ENCODE measurements around the gene MAU2. TPM values are rescaled to one million over a fixed set of nuclear protein-coding genes. Genes with fewer than 3 reads are reported as not detected.

Gene MAU2
- total and polyA plus RNA-seq, 7 experiments from 2014 or later, result 16.5 to 170 (median 136) TPM

GRCh38 chr19:19294914-19295313 is 25.7 kb upstream of the MAU2 start:
- H3K4me3 Mint-ChIP-seq, result no peak overlapping the region
- peaks cover 0 to 54% (median 0%) of the 10 kb centered on the region in 3 experiments for H3K36me3 ChIP-seq (ENCODE audit: control insufficient read depth in 2 of 3, insufficient read depth in 3 of 3, low read length in 3 of 3)

DNA sequence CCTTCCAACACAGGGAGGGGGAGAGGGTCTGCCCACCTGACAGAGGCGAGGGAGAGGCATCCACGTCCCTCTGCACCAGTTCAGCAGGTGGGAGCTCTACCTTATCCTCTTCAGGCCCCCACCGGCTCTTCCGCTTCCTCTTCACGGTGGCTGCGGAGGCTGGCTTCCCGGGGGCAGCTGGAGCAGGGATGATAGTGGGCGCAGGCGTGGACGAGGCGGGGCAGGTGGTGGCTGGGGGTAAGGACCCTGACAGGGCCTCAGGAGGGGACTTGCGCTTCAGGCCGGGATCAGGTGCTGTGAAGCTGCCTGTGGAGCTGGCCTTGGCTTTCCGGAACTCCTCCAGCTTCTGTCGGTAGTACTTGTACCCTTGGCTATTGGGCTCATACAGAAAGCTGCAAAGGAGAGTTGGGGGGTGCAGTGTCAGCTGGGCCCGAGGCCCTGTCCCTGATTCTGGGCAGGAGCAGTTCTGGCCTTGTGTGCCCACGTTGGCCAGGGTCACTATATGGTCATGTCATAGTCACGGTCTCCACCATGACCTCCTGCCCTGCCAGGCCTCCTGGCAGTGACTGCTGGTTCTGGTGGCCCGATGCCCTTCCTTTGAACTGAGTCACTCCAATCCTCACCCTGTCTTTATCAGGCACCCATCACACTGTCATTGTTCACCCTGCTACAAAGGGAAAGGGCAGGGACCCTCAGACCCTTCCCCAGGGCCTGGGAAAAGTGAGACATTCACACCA is 23.5 kb upstream of the MAU2 start:
- Histone ChIP-seq H3K36me3 (ENCODE audit: control insufficient read depth in 2 of 3, insufficient read depth in 3 of 3, low read length in 3 of 3) (peaks cover 0 to 69% (median 3%) of the 10 kb centered on the region in 3 experiments), H3K27ac (ENCODE audit: low read depth, low read length) (no peak overlapping the region), H3K4me1 (ENCODE audit: control insufficient read depth in 2 of 2, insufficient read depth in 2 of 2, low read length in 2 of 2) (no peaks in the 10 kb centered on the region), H3K9me3 (ENCODE audit: control insufficient read depth in 2 of 3, low read length in 3 of 3) (no peaks in the 10 kb centered on the region), H3K27me3 (ENCODE audit: control insufficient read depth in 2 of 2, insufficient read depth in 2 of 2, low read length in 2 of 2) (no peaks in the 10 kb centered on the region), H3K4me3 (ENCODE audit: low read length) (no peak overlapping the region)
- peaks cover 5 to 43% (median 23%) of the 10 kb centered on the region in 5 donors for H3K36me3 Mint-ChIP-seq
- CTCF ChIA-PET, result no interaction called here
- peaks cover 0 to 2% (median 0%) of the 10 kb centered on the region in 7 donors for H3K4me1 Mint-ChIP-seq
- no peak overlapping the region for H3K27ac Mint-ChIP-seq
- intact Hi-C loops (cut with micrococcal nuclease), result no loop called here
- peaks cover 0 to 5% (median 0%) of the 10 kb centered on the region in 11 donors for H3K9me3 Mint-ChIP-seq
- POLR2A ChIA-PET, result no interaction called here
- H3K27me3 Mint-ChIP-seq, result no peaks in the 10 kb centered on the region
- H3K4me3 Mint-ChIP-seq, result no peak overlapping the region
- DNase-seq, result no peak
- ATAC-seq, result no peak

More at GRCh38 chr19:19294914-19295313, 25.7 kb upstream of the MAU2 start:
- Mint-ChIP-seq H3K27ac (no peak overlapping the region), H3K9me3 (peaks cover 0 to 10% (median 0%) of the 10 kb centered on the region in 11 donors), H3K36me3 (peaks cover 7 to 59% (median 37%) of the 10 kb centered on the region in 5 donors), H3K27me3 (no peaks in the 10 kb centered on the region), H3K4me1 (peaks cover 0 to 2% (median 0%) of the 10 kb centered on the region in 7 donors)
- H3K9me3 ChIP-seq (ENCODE audit: control insufficient read depth in 2 of 3, low read length in 3 of 3), result no peaks in the 10 kb centered on the region
- no peaks in the 10 kb centered on the region for H3K27me3 ChIP-seq (ENCODE audit: control insufficient read depth in 2 of 2, insufficient read depth in 2 of 2, low read length in 2 of 2)
- no peaks in the 10 kb centered on the region for H3K4me1 ChIP-seq (ENCODE audit: control insufficient read depth in 2 of 2, insufficient read depth in 2 of 2, low read length in 2 of 2)
- intact Hi-C loops (cut with micrococcal nuclease), result no loop called here
- ATAC-seq, result no peak
- H3K27ac ChIP-seq (ENCODE audit: low read depth, low read length), result no peak overlapping the region
- H3K4me3 ChIP-seq (ENCODE audit: low read length), result no peak overlapping the region
- POLR2A ChIA-PET, result interaction anchor here (0.6 kb wide), 1 partner anchor 73 kb away, joined by 3 read pairs; no protein-coding TSS in a partner anchor
- CTCF ChIA-PET, result interaction anchor here (0.6 kb wide), 1 partner anchor 186 kb away, joined by 3 read pairs; no protein-coding TSS in a partner anchor
- DNase-seq, result no peak

DNA sequence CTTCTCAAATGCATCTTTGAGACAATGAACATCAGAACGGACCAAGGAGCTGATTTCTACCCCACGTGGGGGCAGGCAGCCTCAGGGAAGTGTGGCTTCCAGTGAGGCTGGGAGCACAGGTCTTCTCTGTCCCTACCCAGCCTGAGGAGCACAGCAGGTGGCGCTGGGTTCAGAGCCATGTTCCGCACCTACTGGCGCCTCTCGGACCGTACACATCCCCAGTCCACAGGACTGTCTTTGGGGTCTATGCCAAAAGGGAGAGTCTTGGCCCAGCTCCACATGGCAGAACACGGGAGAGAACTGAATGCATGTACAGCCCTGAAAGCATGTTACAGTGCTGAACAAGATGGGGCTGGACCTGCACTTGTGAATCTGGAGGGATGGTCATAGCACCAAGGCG is 22.9 kb upstream of the MAU2 start:
- DNase-seq (no peak), ATAC-seq (no peak)
- Mint-ChIP-seq H3K36me3 (peaks cover 5 to 40% (median 19%) of the 10 kb centered on the region in 5 donors), H3K27me3 (no peaks in the 10 kb centered on the region), H3K27ac (no peak overlapping the region), H3K9me3 (peaks cover 0 to 5% (median 0%) of the 10 kb centered on the region in 11 donors), H3K4me1 (peaks cover 0 to 2% (median 0%) of the 10 kb centered on the region in 7 donors), H3K4me3 (no peak overlapping the region)
- POLR2A ChIA-PET, result no interaction called here
- CTCF ChIA-PET, result no interaction called here
- intact Hi-C loops (cut with micrococcal nuclease), result no loop called here
- no peak overlapping the region for H3K27ac ChIP-seq (ENCODE audit: low read depth, low read length)
- H3K9me3 ChIP-seq (ENCODE audit: control insufficient read depth in 2 of 3, low read length in 3 of 3), result no peaks in the 10 kb centered on the region
- no peaks in the 10 kb centered on the region for H3K27me3 ChIP-seq (ENCODE audit: control insufficient read depth in 2 of 2, insufficient read depth in 2 of 2, low read length in 2 of 2)
- H3K36me3 ChIP-seq (ENCODE audit: control insufficient read depth in 2 of 3, insufficient read depth in 3 of 3, low read length in 3 of 3), result peaks cover 0 to 73% (median 4%) of the 10 kb centered on the region in 3 experiments
- H3K4me3 ChIP-seq (ENCODE audit: low read length), result no peak overlapping the region
- H3K4me1 ChIP-seq (ENCODE audit: control insufficient read depth in 2 of 2, insufficient read depth in 2 of 2, low read length in 2 of 2), result no peaks in the 10 kb centered on the region

DNA sequence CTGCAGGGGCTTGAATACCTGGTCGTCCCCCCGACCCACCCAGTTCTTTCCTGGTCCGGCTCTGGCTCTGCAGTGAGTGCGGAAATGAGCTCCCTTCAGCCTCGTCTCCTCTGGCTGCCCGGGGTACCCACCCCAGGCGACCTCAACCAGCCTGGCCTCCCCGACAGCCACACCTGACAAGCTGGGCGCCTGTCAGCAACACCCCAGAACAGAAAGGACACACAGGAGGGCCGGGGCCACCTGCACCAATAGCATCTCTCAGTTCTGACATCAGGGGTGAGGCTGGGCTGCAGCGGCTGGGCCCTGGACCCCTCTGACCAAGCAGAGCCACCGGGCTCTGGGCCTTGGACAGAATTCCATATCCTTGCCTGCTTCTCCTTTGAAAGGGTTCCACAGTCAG is 20.0 kb upstream of the MAU2 start:
- Mint-ChIP-seq H3K9me3 (no peaks in the 10 kb centered on the region), H3K4me1 (peaks cover 0 to 2% (median 0%) of the 10 kb centered on the region in 7 donors), H3K4me3 (no peak overlapping the region), H3K36me3 (peaks cover 0 to 28% (median 4%) of the 10 kb centered on the region in 5 donors), H3K27ac (no peak overlapping the region), H3K27me3 (no peaks in the 10 kb centered on the region)
- ChIA-PET POLR2A (no interaction called here), CTCF (no interaction called here)
- no peaks in the 10 kb centered on the region for H3K27me3 ChIP-seq (ENCODE audit: control insufficient read depth in 2 of 2, insufficient read depth in 2 of 2, low read length in 2 of 2)
- H3K9me3 ChIP-seq (ENCODE audit: control insufficient read depth in 2 of 3, low read length in 3 of 3), result no peaks in the 10 kb centered on the region
- H3K27ac ChIP-seq (ENCODE audit: low read depth, low read length), result no peak overlapping the region
- no peak for DNase-seq
- peaks cover 0 to 74% (median 11%) of the 10 kb centered on the region in 3 experiments for H3K36me3 ChIP-seq (ENCODE audit: control insufficient read depth in 2 of 3, insufficient read depth in 3 of 3, low read length in 3 of 3)
- ATAC-seq, result no peak
- intact Hi-C loops (cut with micrococcal nuclease), result no loop called here
- H3K4me3 ChIP-seq (ENCODE audit: low read length), result no peak overlapping the region
- H3K4me1 ChIP-seq (ENCODE audit: control insufficient read depth in 2 of 2, insufficient read depth in 2 of 2, low read length in 2 of 2), result no peaks in the 10 kb centered on the region

DNA sequence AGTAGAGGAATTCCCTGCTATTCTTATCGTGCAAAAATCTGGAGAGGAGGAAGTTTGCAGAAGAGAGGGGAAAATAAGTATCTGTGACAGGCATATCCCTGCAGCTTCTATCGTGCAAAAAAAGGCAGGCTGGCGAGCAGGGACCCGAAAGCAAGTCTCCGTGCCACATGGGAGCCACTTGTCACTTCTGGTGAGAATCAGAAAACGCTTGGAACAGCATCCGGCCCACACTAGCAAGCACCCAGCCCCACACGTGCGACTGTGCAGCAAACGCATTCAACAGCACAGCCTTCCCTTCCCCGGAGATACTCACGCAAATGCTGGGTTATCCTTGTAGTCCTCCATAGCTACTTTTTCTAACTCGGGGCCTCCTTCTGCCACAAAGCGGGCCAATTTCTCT is 17.2 kb upstream of the MAU2 start:
- ChIA-PET CTCF (no interaction called here), POLR2A (no interaction called here)
- H3K36me3 Mint-ChIP-seq, result peaks cover 0 to 27% (median 3%) of the 10 kb centered on the region in 5 donors

DNA sequence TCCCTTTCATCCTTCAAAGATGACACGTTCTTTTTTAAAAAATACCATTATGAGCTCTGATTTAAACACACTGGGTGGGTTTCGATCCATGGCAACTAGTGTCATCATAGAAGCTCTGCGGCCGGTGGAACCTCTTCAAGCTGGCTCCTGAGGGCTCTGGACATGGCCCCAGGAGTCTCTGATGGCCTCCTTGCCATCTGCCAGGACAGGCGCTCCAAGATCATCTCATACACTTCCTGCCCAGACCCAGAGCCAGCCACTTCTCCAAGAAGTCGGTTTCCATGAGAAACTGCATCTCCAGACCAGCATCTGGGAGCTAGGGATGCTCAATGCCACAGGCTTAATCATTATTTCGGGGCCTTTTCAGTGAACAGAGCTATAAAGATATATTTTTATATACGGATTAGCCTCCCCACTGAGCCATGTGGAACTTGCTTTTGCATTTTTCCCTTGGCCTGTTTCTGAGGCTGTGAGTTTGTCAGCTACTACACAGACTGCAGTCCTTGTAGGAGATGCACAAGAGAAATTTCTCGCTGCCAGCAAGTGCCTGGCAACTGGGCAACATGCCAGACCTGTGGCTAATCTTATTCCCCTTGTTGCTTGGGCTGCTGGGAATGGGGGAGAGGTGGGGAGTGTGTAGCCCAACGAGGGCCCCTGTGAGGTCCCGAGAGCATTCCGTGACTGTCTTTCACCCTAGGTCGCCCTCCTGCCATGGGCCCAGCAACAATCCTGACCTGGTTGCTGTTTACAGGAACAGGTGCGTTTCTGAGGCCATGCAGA is 16.3 kb upstream of the MAU2 start:
- POLR2A ChIA-PET, result no interaction called here
- no peaks in the 10 kb centered on the region for H3K27me3 Mint-ChIP-seq

More for the DNA sequence above, 17.2 kb upstream of the MAU2 start:
- H3K4me1 Mint-ChIP-seq, result no peaks in the 10 kb centered on the region
- no peak for ATAC-seq
- H3K4me1 ChIP-seq (ENCODE audit: control insufficient read depth in 2 of 2, insufficient read depth in 2 of 2, low read length in 2 of 2), result no peaks in the 10 kb centered on the region
- H3K27ac ChIP-seq (ENCODE audit: low read depth, low read length), result no peak overlapping the region
- intact Hi-C loops (cut with micrococcal nuclease), result no loop called here
- H3K9me3 Mint-ChIP-seq, result no peaks in the 10 kb centered on the region
- DNase-seq, result no peak
- H3K4me3 ChIP-seq (ENCODE audit: low read length), result no peak overlapping the region
- no peak overlapping the region for H3K4me3 Mint-ChIP-seq
- no peaks in the 10 kb centered on the region for H3K27me3 Mint-ChIP-seq
- H3K36me3 ChIP-seq (ENCODE audit: control insufficient read depth in 2 of 3, insufficient read depth in 3 of 3, low read length in 3 of 3), result peaks cover 0 to 84% (median 11%) of the 10 kb centered on the region in 3 experiments
- no peaks in the 10 kb centered on the region for H3K9me3 ChIP-seq (ENCODE audit: control insufficient read depth in 2 of 3, low read length in 3 of 3)
- H3K27ac Mint-ChIP-seq, result no peak overlapping the region
- H3K27me3 ChIP-seq (ENCODE audit: control insufficient read depth in 2 of 2, insufficient read depth in 2 of 2, low read length in 2 of 2), result no peaks in the 10 kb centered on the region

More for the DNA sequence above, 16.3 kb upstream of the MAU2 start:
- Mint-ChIP-seq H3K27ac (no peak overlapping the region), H3K36me3 (peaks cover 0 to 27% (median 3%) of the 10 kb centered on the region in 5 donors), H3K4me1 (no peaks in the 10 kb centered on the region), H3K4me3 (no peak overlapping the region), H3K9me3 (no peaks in the 10 kb centered on the region)
- DNase-seq (no peak), ATAC-seq (no peak)
- Histone ChIP-seq H3K9me3 (ENCODE audit: control insufficient read depth in 2 of 3, low read length in 3 of 3) (no peaks in the 10 kb centered on the region), H3K4me1 (ENCODE audit: control insufficient read depth in 2 of 2, insufficient read depth in 2 of 2, low read length in 2 of 2) (no peaks in the 10 kb centered on the region), H3K4me3 (ENCODE audit: low read length) (no peak overlapping the region), H3K36me3 (ENCODE audit: control insufficient read depth in 2 of 3, insufficient read depth in 3 of 3, low read length in 3 of 3) (peaks cover 0 to 93% (median 14%) of the 10 kb centered on the region in 3 experiments), H3K27ac (ENCODE audit: low read depth, low read length) (no peak overlapping the region), H3K27me3 (ENCODE audit: control insufficient read depth in 2 of 2, insufficient read depth in 2 of 2, low read length in 2 of 2) (no peaks in the 10 kb centered on the region)
- CTCF ChIA-PET, result no interaction called here
- intact Hi-C loops (cut with micrococcal nuclease), result no loop called here

Data from naive thymus-derived CD4-positive, alpha-beta T cell (primary cell).